Measurements from ENCODE around the gene ATRN. TPM values are rescaled to one million over a fixed set of nuclear protein-coding genes. Genes with fewer than 3 reads are reported as not detected.

ATRN gene
- total and polyA plus RNA-seq, 8 donors = 2.9 to 63.9 (median 24.2) TPM

GRCh38 chr20:3652221-3652620, 181.4 kb downstream of the ATRN start:
- H3K27ac ChIP-seq = peak overlapping the region in 1 of 5 donors; percentile 32
- H3K4me1 ChIP-seq = peaks cover 0 to 9% (median 5%) of the 10 kb centered on the region in 4 donors
- peaks cover 11 to 33% (median 32%) of the 10 kb centered on the region in 4 donors for H3K36me3 ChIP-seq
- intact Hi-C loops (cut with DNase I; ENCODE audit: low total_unique reads) = no loop called here
- no peaks in the 10 kb centered on the region for H3K27me3 ChIP-seq
- 44 to 71% (median 65%) methylated on average over 9 of the region's 9 CpGs for WGBS, 5 donors
- peak in 1 of 2 donors; percentile 67 for DNase-seq
- no peak overlapping the region for H3K4me3 ChIP-seq
- TF ChIP-seq POLR2AphosphoS5 (IDR thresholded peaks at IDR 0.05) (no peak), EP300 (IDR thresholded peaks at IDR 0.05) (no peak), POLR2A (IDR thresholded peaks at IDR 0.05) (no peak)
- TF ChIP-seq, protein P1, sequence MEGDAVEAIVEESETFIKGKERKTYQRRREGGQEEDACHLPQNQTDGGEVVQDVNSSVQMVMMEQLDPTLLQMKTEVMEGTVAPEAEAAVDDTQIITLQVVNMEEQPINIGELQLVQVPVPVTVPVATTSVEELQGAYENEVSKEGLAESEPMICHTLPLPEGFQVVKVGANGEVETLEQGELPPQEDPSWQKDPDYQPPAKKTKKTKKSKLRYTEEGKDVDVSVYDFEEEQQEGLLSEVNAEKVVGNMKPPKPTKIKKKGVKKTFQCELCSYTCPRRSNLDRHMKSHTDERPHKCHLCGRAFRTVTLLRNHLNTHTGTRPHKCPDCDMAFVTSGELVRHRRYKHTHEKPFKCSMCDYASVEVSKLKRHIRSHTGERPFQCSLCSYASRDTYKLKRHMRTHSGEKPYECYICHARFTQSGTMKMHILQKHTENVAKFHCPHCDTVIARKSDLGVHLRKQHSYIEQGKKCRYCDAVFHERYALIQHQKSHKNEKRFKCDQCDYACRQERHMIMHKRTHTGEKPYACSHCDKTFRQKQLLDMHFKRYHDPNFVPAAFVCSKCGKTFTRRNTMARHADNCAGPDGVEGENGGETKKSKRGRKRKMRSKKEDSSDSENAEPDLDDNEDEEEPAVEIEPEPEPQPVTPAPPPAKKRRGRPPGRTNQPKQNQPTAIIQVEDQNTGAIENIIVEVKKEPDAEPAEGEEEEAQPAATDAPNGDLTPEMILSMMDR (IDR thresholded peaks at IDR 0.05) = no peak
- no peaks in the 10 kb centered on the region for H3K9me3 ChIP-seq

GRCh38 chr20:3652676-3653596, 182.1 kb downstream of the ATRN start:
- Histone ChIP-seq H3K9me3 (no peaks in the 10 kb centered on the region), H3K4me3 (no peak overlapping the region), H3K27me3 (peaks cover 0 to 2% (median 0%) of the 10 kb centered on the region in 3 donors), H3K4me1 (peaks cover 0 to 6% (median 3%) of the 10 kb centered on the region in 4 donors), H3K27ac (no peak overlapping the region), H3K36me3 (peaks cover 10 to 26% (median 25%) of the 10 kb centered on the region in 4 donors)
- intact Hi-C loops (cut with DNase I; ENCODE audit: low total_unique reads) = no loop called here
- no peak for DNase-seq
- 71 to 84% (median 82%) methylated on average over 9 to 10 of the region's 10 CpGs for WGBS, 5 donors
- TF ChIP-seq, protein P1 (IDR thresholded peaks at IDR 0.05) = no peak
- TF ChIP-seq POLR2AphosphoS5 (IDR thresholded peaks at IDR 0.05) = no peak
- no peak for TF ChIP-seq POLR2A (IDR thresholded peaks at IDR 0.05)

DNA sequence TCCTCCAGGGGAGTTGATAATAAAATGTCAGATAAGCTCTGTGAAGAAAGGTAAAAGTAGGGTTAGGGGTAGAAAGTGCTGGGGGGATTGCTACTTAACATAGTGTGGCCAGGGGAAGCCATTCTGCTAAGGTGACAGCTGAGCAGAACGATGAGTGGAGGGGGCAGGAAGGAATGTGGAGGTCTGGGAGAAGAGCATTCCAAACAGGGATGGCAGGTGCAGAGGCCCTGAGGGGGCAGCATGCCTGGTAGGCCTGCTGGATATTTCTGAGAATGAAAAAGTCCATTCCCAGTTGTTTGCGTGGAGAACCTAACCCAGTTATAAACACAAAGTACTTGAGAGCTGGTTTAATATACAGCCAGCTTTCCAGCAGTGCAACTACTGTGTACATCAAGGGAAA, 183.1 kb downstream of the ATRN start:
- Histone ChIP-seq H3K36me3 (peaks cover under 1 to 16% (median 15%) of the 10 kb centered on the region in 4 donors), H3K9me3 (no peaks in the 10 kb centered on the region), H3K27me3 (peaks cover 0 to 11% (median 0%) of the 10 kb centered on the region in 3 donors), H3K4me3 (no peak overlapping the region), H3K27ac (no peak overlapping the region), H3K4me1 (peaks cover 0 to 6% (median 2%) of the 10 kb centered on the region in 4 donors)
- TF ChIP-seq POLR2AphosphoS5 (IDR thresholded peaks at IDR 0.05) (no peak), EP300 (IDR thresholded peaks at IDR 0.05) (no peak), POLR2A (IDR thresholded peaks at IDR 0.05) (no peak)
- TF ChIP-seq, protein P1 (IDR thresholded peaks at IDR 0.05) = no peak
- intact Hi-C loops (cut with DNase I; ENCODE audit: low total_unique reads) = no loop called here
- WGBS, 5 donors = 43 to 64% (median 56%) methylated on average over 2 of the region's 2 CpGs
- DNase-seq = no peak

DNA sequence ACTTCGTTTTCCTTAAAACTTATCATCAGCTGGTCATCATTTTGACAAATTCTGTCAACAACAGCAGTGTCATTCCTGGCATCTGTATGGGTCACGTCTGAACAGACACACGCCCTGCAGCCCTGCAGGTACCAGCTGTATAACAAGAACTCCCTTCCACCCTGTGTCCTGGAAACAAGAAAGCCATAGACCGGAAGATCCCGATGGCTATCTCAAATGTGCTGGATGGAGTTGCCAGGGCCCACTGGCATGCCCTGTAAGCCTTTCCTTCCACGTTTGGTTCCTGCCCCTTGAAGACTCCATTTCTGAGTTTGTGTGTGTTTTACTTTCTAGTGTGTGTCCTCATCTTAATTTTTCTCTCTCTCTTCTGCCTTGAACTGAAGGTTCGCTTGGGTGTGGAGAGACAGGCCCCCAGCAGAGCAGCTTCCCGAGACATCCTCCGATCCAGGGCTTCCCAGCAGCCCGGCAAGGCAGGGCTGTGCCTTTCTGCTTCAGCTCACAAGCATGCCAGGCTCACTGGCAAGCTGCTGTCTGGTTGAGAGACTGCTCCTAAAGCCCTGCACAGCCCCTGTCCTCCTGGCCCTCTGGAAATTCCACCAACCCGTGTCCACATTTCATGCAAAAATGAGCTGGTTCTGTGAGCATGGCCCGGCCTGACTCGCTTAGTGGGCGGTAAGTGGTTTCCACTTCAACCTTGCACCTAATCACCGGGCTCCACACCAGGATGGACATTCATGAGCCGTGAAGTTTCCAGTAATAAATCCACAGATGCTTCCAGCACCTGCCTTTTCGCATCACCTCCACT, 183.7 kb downstream of the ATRN start:
- TF ChIP-seq, protein P1 (IDR thresholded peaks at IDR 0.05) = no peak
- TF ChIP-seq EP300 (IDR thresholded peaks at IDR 0.05) = no peak
- Histone ChIP-seq H3K27me3 (peaks cover 0 to 18% (median 1%) of the 10 kb centered on the region in 3 donors), H3K4me1 (peaks cover 0 to 6% (median 2%) of the 10 kb centered on the region in 4 donors), H3K27ac (no peak overlapping the region), H3K9me3 (no peaks in the 10 kb centered on the region), H3K36me3 (peaks cover 0 to 10% (median 9%) of the 10 kb centered on the region in 4 donors), H3K4me3 (no peak overlapping the region)
- no peak for DNase-seq
- 76 to 80% (median 77%) methylated on average over 17 of the region's 17 CpGs for WGBS, 5 donors
- intact Hi-C loops (cut with DNase I; ENCODE audit: low total_unique reads) = no loop called here

Data from stomach (tissue), 9 donors.